BLaER1 (cell line): ENCODE measurements around the gene CFL1.

Experiments used
- H3K27ac ChIP-seq: shearing (Covaris generic); formaldehyde crosslinking; 2 replicates; pipeline ENCODE4 v1.8.1; 2022
- H3K27me3 ChIP-seq: shearing (Covaris generic); formaldehyde crosslinking; 2 replicates; pipeline ENCODE4 v1.8.1; 2022
- H3K36me3 ChIP-seq: shearing (Covaris generic); formaldehyde crosslinking; 2 replicates; pipeline ENCODE4 v1.8.1; 2022
- H3K4me1 ChIP-seq: shearing (Covaris generic); formaldehyde crosslinking; 2 replicates; pipeline ENCODE4 v1.8.1; 2022
- H3K4me2 ChIP-seq: shearing (Covaris generic); formaldehyde crosslinking; 2 replicates; pipeline ENCODE4 v1.8.1; 2022
- H3K4me3 ChIP-seq: shearing (Covaris generic); formaldehyde crosslinking; 2 replicates; pipeline ENCODE4 v1.8.1; 2022
- H3K9ac ChIP-seq: shearing (Covaris generic); formaldehyde crosslinking; 2 replicates; pipeline ENCODE4 v1.8.1; 2022
- H3K9me3 ChIP-seq: shearing (Covaris generic); formaldehyde crosslinking; 2 replicates; pipeline ENCODE4 v1.8.1; 2022
- H4K20me1 ChIP-seq: shearing (Covaris generic); formaldehyde crosslinking; 2 replicates; pipeline ENCODE4 v1.8.1; 2022
- Cebpa-rat ChIP-seq: shearing (Covaris generic); IDR thresholded peaks from 2 replicates; pipeline ENCODE4 v1.8.1; 2022

CFL1 gene

DNA sequence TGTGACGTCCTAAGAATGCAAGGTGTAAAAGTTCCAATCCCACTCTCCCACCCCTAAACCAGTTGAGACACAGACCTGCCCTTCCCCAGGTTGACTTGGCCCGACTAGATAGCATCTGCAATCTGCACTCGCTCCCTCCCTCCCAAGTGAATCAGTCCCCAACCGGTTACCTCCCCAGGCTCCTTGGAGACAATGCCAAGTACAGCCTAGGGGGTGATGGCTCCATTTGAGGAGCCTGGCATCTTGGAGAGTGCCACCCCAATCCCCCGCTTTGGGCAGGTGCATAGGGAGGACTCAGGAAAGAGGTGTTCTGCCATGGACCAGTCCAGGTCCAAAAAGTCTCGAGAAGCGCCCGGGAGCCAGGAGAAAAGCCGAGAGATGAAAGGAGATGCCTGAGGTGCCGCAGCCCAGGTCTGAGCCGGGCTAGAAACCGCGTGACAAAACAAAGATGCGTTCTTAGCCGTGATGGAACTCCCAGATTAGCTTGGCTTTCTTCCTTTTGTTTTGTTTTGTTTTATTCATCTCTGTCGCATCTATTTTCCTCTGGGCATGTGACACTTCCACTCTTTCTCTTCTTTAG lies 42.9 kb downstream of the CFL1 start:
- 0 out of 2 replicates have a peak, but pooled peaks cover 3% of the 10 kb centered on the region for H3K27me3 ChIP-seq
- peaks cover 41% of the 10 kb centered on the region for H3K4me1 ChIP-seq
- H3K4me3 ChIP-seq, result no peak overlapping the region
- TF ChIP-seq Cebpa-rat, result no peak
- no peaks in the 10 kb centered on the region for H4K20me1 ChIP-seq
- no peak overlapping the region for H3K4me2 ChIP-seq
- no peaks in the 10 kb centered on the region for H3K9me3 ChIP-seq
- no peak overlapping the region for H3K27ac ChIP-seq
- no peaks in the 10 kb centered on the region for H3K36me3 ChIP-seq
- no peak overlapping the region for H3K9ac ChIP-seq

DNA sequence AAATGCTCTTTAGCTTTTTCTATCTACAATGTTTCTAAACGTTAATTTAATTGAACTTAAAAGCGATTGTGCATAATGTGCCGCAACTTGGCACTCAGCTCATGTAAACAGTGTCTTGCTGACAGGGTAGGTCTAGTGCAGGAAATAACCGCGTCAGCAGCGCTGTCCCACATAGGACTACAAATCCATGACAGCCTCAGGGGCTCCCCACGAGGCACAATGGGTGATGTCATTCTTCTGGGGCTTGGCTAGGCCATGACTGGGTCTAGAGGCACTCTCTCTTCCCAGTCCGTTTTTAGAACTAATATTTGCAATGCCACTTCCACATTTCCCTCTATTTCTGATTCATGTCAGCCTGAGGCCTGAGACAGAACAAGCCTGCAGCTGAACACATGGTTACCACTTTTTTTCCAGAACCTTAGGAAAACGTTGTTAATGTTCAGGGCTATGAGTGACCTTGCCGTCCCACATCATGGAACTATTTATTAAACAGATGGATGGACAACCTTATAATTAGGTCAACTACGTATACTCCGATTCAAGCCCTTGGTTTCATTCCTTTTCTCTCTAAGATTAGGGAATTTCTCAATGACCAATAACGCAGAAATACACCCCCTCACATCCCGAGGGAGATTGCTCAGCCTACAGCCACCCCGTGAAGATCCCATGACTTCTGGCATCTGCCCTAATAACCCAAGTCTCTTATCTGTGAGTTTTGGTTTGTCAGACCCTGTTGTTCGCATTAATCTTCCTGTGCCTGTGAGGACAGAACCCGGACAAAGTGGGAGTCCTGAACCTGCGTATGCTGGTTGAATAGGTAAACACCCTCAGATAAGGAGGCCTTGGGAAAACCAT lies 43.6 kb downstream of the CFL1 start:
- no peaks in the 10 kb centered on the region for H3K9me3 ChIP-seq
- H3K27ac ChIP-seq, result no peak overlapping the region
- TF ChIP-seq Cebpa-rat, result no peak
- H3K4me3 ChIP-seq, result no peak overlapping the region
- no peak overlapping the region for H3K9ac ChIP-seq
- peaks cover 35% of the 10 kb centered on the region for H3K4me1 ChIP-seq
- H3K4me2 ChIP-seq, result no peak overlapping the region
- no peaks in the 10 kb centered on the region for H4K20me1 ChIP-seq
- H3K36me3 ChIP-seq, result no peaks in the 10 kb centered on the region
- 0 out of 2 replicates have a peak, but pooled peaks cover 3% of the 10 kb centered on the region for H3K27me3 ChIP-seq

- H3K4me2 ChIP-seq, result peak overlapping the region; percentile 66
- H3K36me3 ChIP-seq, result no peaks in the 10 kb centered on the region
- H3K4me1 ChIP-seq, result peaks cover 21% of the 10 kb centered on the region
- no peak overlapping the region for H3K27ac ChIP-seq
- no peak overlapping the region for H3K9ac ChIP-seq
- no peaks in the 10 kb centered on the region for H3K9me3 ChIP-seq
- H3K4me3 ChIP-seq, result no peak overlapping the region
- H3K27me3 ChIP-seq, result no peaks in the 10 kb centered on the region
- TF ChIP-seq Cebpa-rat, result no peak
- H4K20me1 ChIP-seq, result no peaks in the 10 kb centered on the region
These were observed 46.1 kb downstream of the CFL1 start for GRCh38 chr11:65811764-65812475.

DNA sequence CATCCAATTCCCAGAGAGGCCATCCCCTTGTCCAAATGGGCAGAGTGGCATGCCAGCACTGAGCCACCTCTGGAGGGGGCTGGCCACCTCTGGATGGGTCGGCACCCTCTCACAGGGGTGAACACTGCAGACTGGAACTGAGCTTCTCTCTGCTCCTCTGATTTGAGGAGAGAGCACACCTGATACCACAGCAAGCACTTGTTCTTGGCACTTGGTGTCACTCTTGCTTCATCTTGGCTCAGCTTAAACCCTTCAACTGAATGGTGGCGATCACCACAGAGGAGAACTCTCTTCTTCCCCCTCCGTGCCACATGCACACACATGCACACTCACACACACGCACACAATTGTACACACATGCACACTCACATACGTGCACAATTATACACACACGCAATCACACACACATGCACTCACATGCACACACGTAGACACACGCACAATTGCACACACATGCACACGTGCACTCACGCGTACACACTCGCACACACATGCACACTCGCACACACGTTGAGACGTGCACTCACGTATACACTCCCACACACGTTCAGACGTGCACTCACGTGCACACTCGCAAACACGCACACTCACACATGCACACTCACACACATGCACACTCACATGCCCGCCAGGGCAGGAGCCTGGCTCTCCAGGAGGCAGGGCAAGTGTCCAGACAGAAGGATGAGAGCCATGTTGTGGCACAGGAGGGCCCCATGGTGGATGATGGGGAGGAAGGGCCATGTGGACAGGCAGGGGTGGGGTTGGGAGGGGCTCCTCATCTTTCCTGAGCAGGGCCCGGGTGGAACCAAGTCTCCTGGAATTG lies 47.7 kb downstream of the CFL1 start:
- TF ChIP-seq Cebpa-rat, result no peak
- Histone ChIP-seq H3K4me3 (no peak overlapping the region), H3K27ac (no peak overlapping the region), H4K20me1 (no peaks in the 10 kb centered on the region), H3K9ac (no peak overlapping the region), H3K4me1 (peaks cover 18% of the 10 kb centered on the region), H3K36me3 (no peaks in the 10 kb centered on the region), H3K9me3 (no peaks in the 10 kb centered on the region), H3K4me2 (no peak overlapping the region), H3K27me3 (no peaks in the 10 kb centered on the region)

DNA sequence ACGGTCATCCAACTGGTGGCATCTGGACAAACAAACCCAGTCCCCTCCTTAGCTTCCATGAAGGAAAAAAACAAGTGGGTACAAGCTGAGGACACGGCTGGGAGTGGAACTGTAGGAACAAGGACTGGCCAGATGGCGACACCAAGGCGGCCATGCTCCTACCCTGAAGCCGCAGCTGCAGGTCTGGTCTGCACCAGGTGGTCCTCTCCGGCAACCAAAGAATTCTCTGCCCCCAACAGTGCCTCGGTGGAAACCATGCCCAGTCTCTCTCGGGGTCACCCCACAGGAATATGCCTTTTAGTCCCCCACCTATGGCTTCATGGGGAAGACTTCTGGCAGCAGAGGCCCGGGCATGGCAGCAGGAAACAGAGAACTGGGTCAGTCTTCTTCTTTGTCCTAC lies 48.5 kb downstream of the CFL1 start:
- Histone ChIP-seq H3K4me1 (peaks cover 18% of the 10 kb centered on the region), H4K20me1 (no peaks in the 10 kb centered on the region), H3K27me3 (0 out of 2 replicates have a peak, but pooled peaks cover under 1% of the 10 kb centered on the region), H3K9me3 (no peaks in the 10 kb centered on the region), H3K9ac (no peak overlapping the region), H3K4me3 (no peak overlapping the region), H3K4me2 (no peak overlapping the region), H3K27ac (no peak overlapping the region), H3K36me3 (no peaks in the 10 kb centered on the region)
- TF ChIP-seq Cebpa-rat, result no peak

GRCh38 chr11:65808744-65809341 lies 49.1 kb downstream of the CFL1 start:
- peaks cover 7% of the 10 kb centered on the region for H3K27me3 ChIP-seq

GRCh38 chr11:65806979-65807378 lies 51.0 kb downstream of the CFL1 start:
- no peak overlapping the region for H3K9ac ChIP-seq
- H3K4me1 ChIP-seq, result peaks cover 12% of the 10 kb centered on the region
- TF ChIP-seq Cebpa-rat, result no peak
- H3K27me3 ChIP-seq, result peaks cover 20% of the 10 kb centered on the region
- no peak overlapping the region for H3K4me2 ChIP-seq
- H3K4me3 ChIP-seq, result no peak overlapping the region
- no peak overlapping the region for H3K27ac ChIP-seq
- no peaks in the 10 kb centered on the region for H3K36me3 ChIP-seq
- no peaks in the 10 kb centered on the region for H3K9me3 ChIP-seq
- no peaks in the 10 kb centered on the region for H4K20me1 ChIP-seq

More at GRCh38 chr11:65808744-65809341, 49.1 kb downstream of the CFL1 start:
- Histone ChIP-seq H4K20me1 (no peaks in the 10 kb centered on the region), H3K4me2 (no peak overlapping the region), H3K9ac (no peak overlapping the region), H3K4me3 (no peak overlapping the region), H3K9me3 (no peaks in the 10 kb centered on the region), H3K27ac (no peak overlapping the region), H3K36me3 (no peaks in the 10 kb centered on the region), H3K4me1 (peaks cover 18% of the 10 kb centered on the region)
- no peak for TF ChIP-seq Cebpa-rat
